IPS-NIHi11 (cell line): ENCODE results near the gene PEPD.
"Not testable (repeated sequence)": the region's sequence is repeated elsewhere in the genome, so short reads cannot be mapped to it uniquely, and the experiment has no call there.

Experiments
- DNase-seq: peaks from one replicate; pipeline ENCODE4 v3.0.0; 2012; ENCODE audit warnings: mixed read lengths, low spot score

PEPD gene

DNA sequence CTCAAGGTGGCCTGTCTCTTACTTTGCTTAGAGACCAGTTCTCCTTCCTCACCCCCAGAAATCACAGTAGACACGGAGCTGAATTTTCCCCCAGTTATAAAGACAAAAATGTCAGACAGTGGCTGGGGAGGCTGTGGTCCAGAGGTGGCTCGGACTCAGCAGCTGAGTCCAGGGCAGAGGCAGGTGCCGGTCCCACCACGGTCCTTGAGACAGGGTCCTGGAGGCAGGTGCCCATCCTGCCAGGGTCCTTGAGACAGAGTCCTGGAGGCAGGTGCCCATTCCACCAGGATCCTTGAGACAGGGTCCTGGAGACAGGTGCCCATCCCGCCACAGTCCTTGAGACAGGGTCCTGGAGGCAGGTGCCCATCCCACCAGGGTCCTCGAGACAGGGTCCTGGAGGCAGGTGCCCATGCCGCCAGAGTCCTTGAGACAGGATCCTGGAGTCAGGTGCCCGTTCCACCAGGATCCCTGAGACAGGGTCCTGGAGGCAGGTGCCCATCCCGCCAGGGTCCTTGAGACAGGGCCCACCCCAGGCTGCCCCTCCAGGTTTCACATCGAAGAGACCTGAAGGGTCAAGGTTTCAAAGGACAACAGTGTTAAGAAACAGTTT lies 23.1 kb downstream of the PEPD start:
- no peak for DNase-seq

DNA sequence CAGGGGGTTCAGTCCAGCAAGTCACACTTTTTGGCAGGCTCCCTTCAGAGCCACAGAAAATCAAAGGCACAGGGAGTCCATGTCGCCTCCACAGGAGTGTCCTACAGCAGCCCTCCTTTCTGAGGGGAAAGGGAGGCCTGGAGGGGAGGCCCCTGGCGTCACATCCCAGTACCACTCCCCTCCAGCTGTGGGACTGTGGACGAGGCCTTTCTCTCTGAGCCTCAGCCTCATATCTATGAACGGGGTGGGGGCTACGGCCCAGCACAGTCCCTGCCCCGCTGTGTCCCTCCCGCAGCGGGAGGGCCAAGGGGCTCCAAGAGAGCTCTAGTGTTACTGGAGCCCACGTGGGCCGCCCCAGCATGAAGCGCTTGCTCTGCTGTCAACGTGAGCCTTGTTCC lies 23.8 kb downstream of the PEPD start:
- DNase-seq = no peak

GRCh38 chr19:33497131-33497777 lies 24.3 kb downstream of the PEPD start:
- no peak for DNase-seq

- no peak for DNase-seq
These were observed 25.3 kb downstream of the PEPD start for GRCh38 chr19:33496038-33496895.

- no peak for DNase-seq
These were observed 28.0 kb downstream of the PEPD start for GRCh38 chr19:33493401-33494275.

GRCh38 chr19:33492951-33493350 lies 28.6 kb downstream of the PEPD start:
- no peak for DNase-seq

DNA sequence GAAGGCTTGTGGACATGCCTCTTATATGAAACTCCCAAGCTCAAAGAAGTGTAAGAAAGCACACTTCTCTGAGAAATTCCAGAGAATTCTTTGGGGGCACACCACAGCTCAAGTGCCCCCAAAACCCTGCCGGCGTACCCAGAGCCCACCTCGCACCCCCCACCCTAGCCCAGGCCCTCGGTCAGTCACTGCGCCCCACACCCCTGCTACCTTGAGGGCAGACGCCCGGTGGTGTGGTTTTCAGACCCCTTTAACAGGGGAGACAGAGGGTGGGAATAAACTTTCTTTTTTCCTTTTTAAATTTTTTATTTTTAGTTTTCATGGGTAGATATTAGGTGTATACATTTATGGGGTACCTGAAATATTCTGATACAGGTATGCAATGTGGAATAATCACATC lies 29.5 kb downstream of the PEPD start:
- no peak for DNase-seq

DNA sequence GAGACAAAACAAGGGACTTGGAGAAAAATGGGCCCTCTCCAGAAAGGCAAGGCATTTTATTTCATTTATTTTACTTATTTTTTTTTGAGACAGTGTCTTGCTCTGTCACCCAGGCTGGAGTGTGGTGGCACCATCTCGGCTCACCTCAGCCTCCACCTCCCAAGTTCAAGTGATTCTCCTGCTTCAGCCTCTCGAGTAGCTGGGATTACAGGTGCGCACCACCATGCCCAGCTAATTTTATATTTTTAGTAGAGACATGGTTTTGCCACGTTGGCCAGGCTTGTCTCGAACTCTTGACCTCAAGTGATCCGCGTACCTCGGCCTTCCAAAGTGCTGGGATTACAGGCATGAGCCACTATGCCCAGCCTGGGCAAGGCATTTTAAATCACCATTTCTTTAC lies 31.0 kb downstream of the PEPD start:
- DNase-seq = not testable (repeated sequence)

GRCh38 chr19:33490041-33490451 lies 31.5 kb downstream of the PEPD start:
- DNase-seq = no peak

GRCh38 chr19:33488826-33489225 lies 32.8 kb downstream of the PEPD start:
- no peak for DNase-seq

- no peak for DNase-seq
These were observed 33.4 kb downstream of the PEPD start for GRCh38 chr19:33487901-33488800.

DNA sequence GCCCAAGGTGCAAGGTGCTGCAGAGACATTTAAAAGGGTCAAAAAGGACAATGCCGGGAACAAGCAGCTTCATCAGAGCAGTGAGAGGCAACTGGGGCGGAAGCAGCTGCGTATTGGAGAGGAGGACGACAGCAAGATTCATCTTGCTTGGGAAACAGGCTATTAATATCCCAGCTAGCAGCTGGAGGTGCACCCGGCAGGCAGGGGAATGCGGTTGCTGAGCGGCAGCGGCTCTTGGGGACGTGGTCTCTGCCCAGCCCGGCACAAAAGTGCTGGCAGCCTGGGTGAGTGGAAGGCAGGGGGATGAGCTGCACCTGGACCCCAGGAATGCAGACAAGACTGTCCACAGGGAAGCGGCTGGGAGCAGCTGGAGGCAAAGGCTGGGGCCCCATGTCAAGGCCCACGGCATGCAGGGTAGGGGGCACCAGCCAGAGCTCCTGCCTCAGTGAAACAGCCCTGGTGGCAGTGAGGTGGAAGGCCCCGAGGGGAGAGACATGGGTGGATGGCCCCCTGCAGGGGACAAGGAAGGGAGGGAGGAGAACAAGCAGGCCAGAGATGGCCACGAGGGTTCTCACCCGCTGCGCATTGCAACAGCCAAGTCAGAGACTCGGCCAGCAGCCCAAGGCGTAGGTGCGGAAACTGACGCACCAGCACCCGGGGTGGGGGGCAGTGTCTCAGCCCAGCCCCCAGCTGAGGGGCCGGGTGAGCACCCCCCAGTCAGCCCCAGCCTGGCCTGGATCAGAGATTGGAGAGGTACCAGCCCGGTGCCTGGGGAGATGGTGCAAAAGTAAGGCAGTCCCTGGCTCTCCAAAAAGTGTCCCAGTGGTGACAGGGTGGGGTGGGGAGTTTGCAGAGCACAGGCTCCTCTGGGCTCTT lies 34.4 kb downstream of the PEPD start:
- DNase-seq = no peak

- DNase-seq = no peak
These were observed 35.2 kb downstream of the PEPD start for GRCh38 chr19:33486407-33486806.

- DNase-seq = no peak
These were observed 37.3 kb downstream of the PEPD start for GRCh38 chr19:33484226-33484774.

DNA sequence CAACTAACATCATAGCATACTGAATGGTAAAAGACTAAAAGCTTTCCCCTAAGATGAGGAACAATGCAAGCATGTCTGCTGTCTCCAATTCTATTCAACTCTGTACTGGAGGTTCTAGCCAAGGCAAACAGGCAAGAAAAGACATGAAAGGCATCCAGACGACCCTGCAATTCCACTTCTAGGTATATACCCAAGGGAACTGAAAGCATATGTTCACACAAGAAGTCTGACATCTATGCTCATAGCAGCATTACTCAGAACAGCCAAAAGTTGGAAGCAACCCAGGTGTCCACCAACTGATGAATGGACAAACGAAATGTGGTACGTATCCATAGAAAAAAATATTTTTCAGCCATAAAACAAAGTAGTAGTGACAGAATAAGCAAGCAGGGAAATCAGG lies 39.1 kb downstream of the PEPD start:
- DNase-seq = no peak

DNA sequence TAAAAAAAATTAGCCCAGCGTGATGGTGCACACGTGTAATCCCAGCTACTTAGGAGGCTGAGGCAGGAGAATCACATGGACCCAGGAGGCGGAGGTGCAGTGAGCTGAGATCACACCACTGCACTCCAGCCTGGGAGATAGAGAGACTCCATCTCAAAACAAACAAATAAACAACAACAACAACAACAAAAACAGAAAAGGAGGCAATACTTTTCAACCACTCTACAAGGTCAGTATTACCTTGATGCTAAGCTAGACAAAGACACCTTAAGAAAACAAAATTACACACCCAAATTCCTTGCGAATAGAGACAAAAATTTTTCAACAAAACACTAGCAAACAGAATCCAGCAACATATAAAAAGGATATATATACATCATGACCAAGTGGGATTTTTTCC lies 39.7 kb downstream of the PEPD start:
- no peak for DNase-seq

- not testable (repeated sequence) for DNase-seq
These were observed 42.0 kb downstream of the PEPD start for GRCh38 chr19:33479570-33479969.

GRCh38 chr19:33477781-33478180 lies 43.8 kb downstream of the PEPD start:
- DNase-seq = no peak

GRCh38 chr19:33476151-33476707 lies 45.4 kb downstream of the PEPD start:
- no peak for DNase-seq
